ENCODE data around the gene USP32. TPM values are rescaled to one million over a fixed set of nuclear protein-coding genes. Genes with fewer than 3 reads are reported as not detected.
"Not testable (repeated sequence)": the region's sequence is repeated elsewhere in the genome, so short reads cannot be mapped to it uniquely, and the experiment has no call there.

USP32 gene
- polyA plus RNA-seq, 5 donors = 28.0 to 41.0 (median 34.7) TPM

GRCh38 chr17:60244656-60245055, 147.3 kb downstream of the USP32 start:
- DNase-seq = no peak

GRCh38 chr17:60240290-60240689, 151.6 kb downstream of the USP32 start:
- DNase-seq = no peak

- no peak for DNase-seq
These were observed 160.2 kb downstream of the USP32 start for GRCh38 chr17:60231691-60232090.

- no peak for DNase-seq
These were observed 160.7 kb downstream of the USP32 start for GRCh38 chr17:60231234-60231633.

- no peak for DNase-seq
These were observed 161.6 kb downstream of the USP32 start for GRCh38 chr17:60230358-60230757.

- DNase-seq = no peak
These were observed 162.6 kb downstream of the USP32 start for GRCh38 chr17:60229188-60229802.

- DNase-seq = not testable (repeated sequence)
These were observed 164.7 kb downstream of the USP32 start for GRCh38 chr17:60227276-60227675.

- no peak for DNase-seq
These were observed 167.9 kb downstream of the USP32 start for GRCh38 chr17:60224064-60224463.

- DNase-seq = no peak
These were observed 168.5 kb downstream of the USP32 start for GRCh38 chr17:60223456-60223855.

GRCh38 chr17:60218774-60219173, 173.2 kb downstream of the USP32 start:
- DNase-seq = not testable (repeated sequence)

- DNase-seq = not testable (repeated sequence)
These were observed 176.0 kb downstream of the USP32 start for GRCh38 chr17:60215895-60216294.

GRCh38 chr17:60211282-60211681, 180.7 kb downstream of the USP32 start:
- not testable (repeated sequence) for DNase-seq

- not testable (repeated sequence) for DNase-seq
These were observed 183.6 kb downstream of the USP32 start for GRCh38 chr17:60208302-60208701.

- not testable (repeated sequence) for DNase-seq
These were observed 186.2 kb downstream of the USP32 start for GRCh38 chr17:60205782-60206181.

GRCh38 chr17:60198630-60199029, 193.3 kb downstream of the USP32 start:
- not testable (repeated sequence) for DNase-seq

GRCh38 chr17:60194141-60194540, 197.8 kb downstream of the USP32 start:
- DNase-seq = not testable (repeated sequence)

- no peak for DNase-seq
These were observed 198.5 kb downstream of the USP32 start for GRCh38 chr17:60193482-60193881.

GRCh38 chr17:60193032-60193431, 198.9 kb downstream of the USP32 start:
- not testable (repeated sequence) for DNase-seq

- not testable (repeated sequence) for DNase-seq
These were observed 201.9 kb downstream of the USP32 start for GRCh38 chr17:60190032-60190431.

GRCh38 chr17:60188759-60189158, 203.2 kb downstream of the USP32 start:
- DNase-seq = no peak

GRCh38 chr17:60186846-60187745, 204.8 kb downstream of the USP32 start:
- not testable (repeated sequence) for DNase-seq

- DNase-seq = not testable (repeated sequence)
These were observed 205.6 kb downstream of the USP32 start for GRCh38 chr17:60186372-60186771.

- DNase-seq = not testable (repeated sequence)
These were observed 211.6 kb downstream of the USP32 start for GRCh38 chr17:60180380-60180779.
